HUDEP-2 (cell line): ENCODE results near the gene SERPINA9.
"Not testable (repeated sequence)": the region's sequence is repeated elsewhere in the genome, so short reads cannot be mapped to it uniquely, and the experiment has no call there.

ENCODE experiments used
- DNase-seq, 76 experiments: peaks; one replicate each; lab custom pipeline; 2025; ENCODE audit not compliant: unreplicated experiment in 76 of 76; lab: John Stamatoyannopoulos, UW

SERPINA9 gene

GRCh38 chr14:94489336-94489735 is 13.3 kb upstream of the SERPINA9 start:
- DNase-seq = no peak

GRCh38 chr14:94486883-94487282 is 10.9 kb upstream of the SERPINA9 start:
- DNase-seq = no peak

GRCh38 chr14:94485944-94486841 is 10.2 kb upstream of the SERPINA9 start:
- peak in 12 of 76 experiments; percentile 1 to 27 (median 6) for DNase-seq

- no peak for DNase-seq
Observed at GRCh38 chr14:94484481-94484880, 8.5 kb upstream of the SERPINA9 start.

- DNase-seq = no peak
Observed at GRCh38 chr14:94483729-94484275, 7.8 kb upstream of the SERPINA9 start.

- no peak for DNase-seq
Observed at GRCh38 chr14:94483071-94483451, 7.1 kb upstream of the SERPINA9 start.

- not testable (repeated sequence) for DNase-seq
Observed at GRCh38 chr14:94482132-94483070, 6.4 kb upstream of the SERPINA9 start.

- DNase-seq = no peak
Observed at GRCh38 chr14:94481468-94482131, 5.6 kb upstream of the SERPINA9 start.

- DNase-seq = no peak
Observed at GRCh38 chr14:94480809-94481208, 4.8 kb upstream of the SERPINA9 start.

GRCh38 chr14:94478420-94478819 is 2.4 kb upstream of the SERPINA9 start:
- no peak for DNase-seq

GRCh38 chr14:94474581-94475031 is 1.4 kb downstream of the SERPINA9 start:
- DNase-seq = no peak

- no peak for DNase-seq
Observed at GRCh38 chr14:94473666-94474410, 2.2 kb downstream of the SERPINA9 start.

GRCh38 chr14:94472842-94473241 is 3.2 kb downstream of the SERPINA9 start:
- no peak for DNase-seq

- no peak for DNase-seq
Observed at GRCh38 chr14:94471045-94471444, 5.0 kb downstream of the SERPINA9 start.

GRCh38 chr14:94470311-94470710 is 5.7 kb downstream of the SERPINA9 start:
- DNase-seq = no peak

GRCh38 chr14:94469261-94469660 is 6.7 kb downstream of the SERPINA9 start:
- DNase-seq = no peak

GRCh38 chr14:94467728-94468520 is 8.1 kb downstream of the SERPINA9 start:
- DNase-seq = no peak

- no peak for DNase-seq
Observed at GRCh38 chr14:94466706-94467370, 9.2 kb downstream of the SERPINA9 start.
